SK-N-SH (cell line): ENCODE data around the gene SPAG9. TPM values are rescaled to one million over a fixed set of nuclear protein-coding genes. Genes with fewer than 3 reads are reported as not detected.

Experiments used
- CTCF ChIA-PET: fragments of 300-600, 350-600 bp; formaldehyde crosslinking; extraction: SDS; loops from one replicate; lab custom pipeline; 2021; lab: Yijun Ruan, JAX
- POLR2A ChIA-PET: fragments of 350-600 bp; sonication (Branson Sonifier 250); formaldehyde crosslinking; extraction: SDS; loops from one replicate; lab custom pipeline; 2020; ENCODE audit warnings: antibody characterized with exemption, inconsistent platforms; lab: Yijun Ruan, JAX
- DNase-seq: peaks from one replicate; pipeline ENCODE4 v3.0.0; 2012
- H2AFZ ChIP-seq: fragments of 200-600 bp; sonication (generic); 2 replicates; pipeline ENCODE4 v1.8.1; 2016; ENCODE audit warnings: antibody characterized with exemption, mild to moderate bottlenecking, low read depth
- H3F3A ChIP-seq: fragments of 200-600 bp; sonication (generic); replicated peaks from 2 replicates; pipeline ENCODE3; 2016; ENCODE audit warnings: antibody characterized with exemption, mild to moderate bottlenecking; ENCODE audit not compliant: insufficient read depth
- H3K27ac ChIP-seq, 2 experiments: fragments of 200-500 bp in 1 of 2; fragments of 200-600 bp in 1 of 2; sonication (Bioruptor generic) in 1 of 2; sonication (generic), shearing (Covaris generic) in 1 of 2; 2 replicates each; pipeline versions ENCODE4 v1.5.1 to v1.6.1; 2014 to 2016; ENCODE audit warnings: low read depth in 2 of 2, inconsistent platforms in 1 of 2, low read length in 1 of 2, mild to moderate bottlenecking in 1 of 2, mixed read lengths in 1 of 2
- H3K27me3 ChIP-seq: fragments of 200-600 bp; sonication (generic), shearing (Covaris generic); 2 replicates; pipeline ENCODE4 v1.6.1; 2016; ENCODE audit warnings: mixed run types; ENCODE audit not compliant: insufficient read depth
- H3K36me3 ChIP-seq, 2 experiments: fragments of 200-500 bp in 1 of 2; fragments of 200-600 bp in 1 of 2; sonication (Bioruptor generic) in 1 of 2; sonication (generic) in 1 of 2; replicated peaks in 1 of 2; 2 replicates each; pipeline versions ENCODE3 to v1.5.1; 2014 to 2016; ENCODE audit warnings: low read length in 1 of 2, mild to moderate bottlenecking in 1 of 2; ENCODE audit not compliant: insufficient read depth in 2 of 2, control insufficient read depth in 1 of 2
- H3K4me1 ChIP-seq, 2 experiments: fragments of 200-500 bp in 1 of 2; fragments of 200-600 bp in 1 of 2; sonication (Bioruptor generic) in 1 of 2; sonication (generic), shearing (Covaris generic) in 1 of 2; 2 replicates each; pipeline versions ENCODE4 v1.5.1 to v1.6.1; 2014 to 2016; ENCODE audit warnings: low read depth in 1 of 2, low read length in 1 of 2, mixed run types in 1 of 2; ENCODE audit not compliant: insufficient read depth in 2 of 2, control insufficient read depth in 1 of 2
- H3K4me2 ChIP-seq: fragments of 200-600 bp; sonication (generic), shearing (Covaris generic); 2 replicates; pipeline ENCODE4 v1.6.1; 2017; ENCODE audit warnings: mixed run types
- H3K4me3 ChIP-seq, 2 experiments: fragments of 200-500 bp in 1 of 2; fragments of 200-600 bp in 1 of 2; sonication (Bioruptor generic) in 1 of 2; sonication (generic), shearing (Covaris generic) in 1 of 2; 2 replicates each; pipeline versions ENCODE4 v1.5.1 to v1.8.1; 2014 to 2016; ENCODE audit warnings: low read depth in 2 of 2, inconsistent platforms in 1 of 2, low read length in 1 of 2, mild to moderate bottlenecking in 1 of 2, mixed read lengths in 1 of 2, moderate library complexity in 1 of 2
- H3K79me2 ChIP-seq: fragments of 200-600 bp; sonication (generic); 2 replicates; pipeline ENCODE4 v1.8.1; 2017; ENCODE audit warnings: mild to moderate bottlenecking; ENCODE audit not compliant: insufficient read depth
- H3K9ac ChIP-seq: fragments of 200-600 bp; sonication (generic); 2 replicates; pipeline ENCODE4 v1.6.1; 2017; ENCODE audit warnings: mixed run types
- H3K9me2 ChIP-seq: fragments of 200-600 bp; sonication (generic); 2 replicates; pipeline ENCODE4 v1.6.1; 2017; ENCODE audit warnings: mixed run types
- H3K9me3 ChIP-seq: fragments of 200-600 bp; sonication (generic); 2 replicates; pipeline ENCODE4 v1.6.1; 2017; ENCODE audit warnings: mixed run types, mild to moderate bottlenecking, moderate library complexity
- H4K20me1 ChIP-seq: fragments of 200-600 bp; sonication (generic); 2 replicates; pipeline ENCODE4 v1.6.1; 2017; ENCODE audit warnings: mild to moderate bottlenecking, mixed run types; ENCODE audit not compliant: insufficient read depth
- ELF1 ChIP-seq: IDR thresholded peaks from 2 replicates; pipeline ENCODE4 v1.4.0; 2012
- EP300 ChIP-seq, 2 experiments: IDR thresholded peaks; 2 replicates each; pipeline versions ENCODE4 v1.4.0 to v1.6.1; 2012; ENCODE audit warnings: borderline replicate concordance in 1 of 2, low read depth in 1 of 2, low read length in 1 of 2
- EZH2phosphoT487 ChIP-seq: fragments of 200-600 bp; sonication (generic); IDR thresholded peaks from 2 replicates; pipeline ENCODE4 v1.6.1; 2017; ENCODE audit warnings: low read depth, mixed run types, mild to moderate bottlenecking, antibody characterized with exemption, moderate library complexity, borderline replicate concordance
- GATA2 ChIP-seq: sonication (generic); formaldehyde crosslinking; IDR thresholded peaks from 2 replicates; pipeline ENCODE4 v1.5.0; 2020; ENCODE audit warnings: mild to moderate bottlenecking, missing genetic modification reagents
- MEF2A ChIP-seq: IDR thresholded peaks from 2 replicates; pipeline ENCODE4 v1.4.0; 2012; ENCODE audit warnings: low read depth, borderline replicate concordance
- MXI1 ChIP-seq: IDR thresholded peaks from 2 replicates; pipeline ENCODE4 v1.6.1; 2012; ENCODE audit warnings: mild to moderate bottlenecking, low read depth, low read length, improper control_type of control experiment
- NRF1 ChIP-seq: IDR thresholded peaks from 2 replicates; pipeline ENCODE4 v1.6.1; 2012; ENCODE audit warnings: low read depth, mild to moderate bottlenecking, low read length
- RAD21 ChIP-seq: IDR thresholded peaks from 2 replicates; pipeline ENCODE4 v1.6.1; 2012; ENCODE audit warnings: mild to moderate bottlenecking, low read length
- RCOR1 ChIP-seq: fragments of 150-350 bp; IDR thresholded peaks from 2 replicates; pipeline ENCODE4 v1.6.1; 2017; ENCODE audit warnings: antibody characterized with exemption, low read length
- RFX5 ChIP-seq: IDR thresholded peaks from 2 replicates; pipeline ENCODE4 v1.6.1; 2012; ENCODE audit warnings: mild to moderate bottlenecking, improper control_type of control experiment, low read length
- TEAD4 ChIP-seq: IDR thresholded peaks from 2 replicates; pipeline ENCODE4 v1.4.0; 2012; ENCODE audit warnings: mild to moderate bottlenecking, borderline replicate concordance; ENCODE audit not compliant: insufficient read depth
- YY1 ChIP-seq: IDR thresholded peaks from 2 replicates; pipeline ENCODE4 v1.4.0; 2012; ENCODE audit warnings: low read depth, mild to moderate bottlenecking
- whole genome bisulfite sequencing: methylation state at CpG from one replicate; pipeline ENCODE4 v1.1.6; 2017; ENCODE audit warnings: low lambda C conversion rate; 5-methylcytosine and 5-hydroxymethylcytosine counted together
- polyA plus RNA-seq, 3 experiments: library from polyadenylated mRNA; depleted of rRNA; stranded (reverse); fragments of >200 nt; gene quantifications; 2 replicates each; pipeline ENCODE4 v1.2.3, GENCODE V29; 2012
- TF ChIP-seq, protein P1 (sequence below): fragments of 150-350 bp; IDR thresholded peaks from 2 replicates; pipeline ENCODE4 v1.6.1; 2016; ENCODE audit warnings: mild to moderate bottlenecking, low read depth, low read length
- TF ChIP-seq, protein P2 (sequence below): fragments of 150-350 bp; IDR thresholded peaks from 2 replicates; pipeline ENCODE4 v1.6.1; 2017; ENCODE audit warnings: antibody characterized with exemption, low read length, low read depth, borderline replicate concordance
- TF ChIP-seq, protein P3 (sequence below): IDR thresholded peaks from 2 replicates; pipeline ENCODE4 v1.4.0; 2012; ENCODE audit warnings: low read depth
- TF ChIP-seq, protein P4 (sequence below): IDR thresholded peaks from 2 replicates; pipeline ENCODE4 v1.4.0; 2012; ENCODE audit warnings: low read depth, borderline replicate concordance
- TF ChIP-seq, protein P5 (sequence below): IDR thresholded peaks from 2 replicates; pipeline ENCODE4 v1.6.1; 2012; ENCODE audit warnings: mild to moderate bottlenecking, low read depth, low read length, moderate library complexity

SPAG9 gene
- polyA plus RNA-seq, 1 of the 3 experiments (the other 2 are of a cell fraction) = 32.1 TPM

DNA sequence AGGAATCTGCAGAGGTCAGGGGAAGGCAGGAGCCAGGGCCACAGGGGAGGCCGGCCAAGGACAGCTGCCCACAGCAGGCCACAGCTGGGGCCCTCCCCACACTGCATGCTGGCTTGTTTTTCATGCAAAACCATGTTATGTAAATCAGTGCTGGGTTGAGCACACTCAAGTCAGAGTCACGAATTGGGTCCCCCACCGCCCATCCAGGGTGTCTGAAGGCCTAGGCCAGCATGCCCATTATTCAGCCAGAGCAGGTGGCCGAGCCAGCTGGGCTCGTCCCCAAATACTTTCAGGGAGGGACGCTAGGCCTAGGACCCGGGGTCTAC, 203.3 kb downstream of the SPAG9 start:
- ChIA-PET POLR2A (interaction anchor here (1.7 to 13.7 kb wide), 2 partner anchors 14 to 52 kb away, joined by 4 to 166 read pairs; partner anchors contain the start of gene TOB1), CTCF (interaction anchor here (1.3 to 6.7 kb wide), 3 partner anchors 12 to 65 kb away, joined by 4 to 34 read pairs (median 17); no protein-coding TSS in a partner anchor)
- Histone ChIP-seq H2AFZ (no peak overlapping the region), H3K36me3 (no peaks in the 10 kb centered on the region), H3K9me3 (no peaks in the 10 kb centered on the region), H3K4me2 (no peak overlapping the region), H3K27ac (no peak overlapping the region; a peak in 1 of 4 replicates), H3K9me2 (no peaks in the 10 kb centered on the region), H3F3A (peaks cover 3% of the 10 kb centered on the region), H3K79me2 (no peaks in the 10 kb centered on the region), H3K27me3 (no peaks in the 10 kb centered on the region), H3K9ac (no peak overlapping the region), H3K4me3 (no peak overlapping the region), H4K20me1 (no peaks in the 10 kb centered on the region), H3K4me1 (peaks cover 22 to 25% of the 10 kb centered on the region in 2 experiments)
- 88% methylated on average over 4 of the region's 7 CpGs for WGBS
- no peak for DNase-seq
- TF ChIP-seq ELF1 (no peak), YY1 (no peak), GATA2 (no peak), RCOR1 (no peak), RAD21 (no peak), NRF1 (no peak), RFX5 (no peak), EP300 (IDR thresholded peaks at IDR 0.05; ENCODE audit: borderline replicate concordance in 1 of 2, low read depth in 1 of 2, low read length in 1 of 2) (no peak)
- TF ChIP-seq, protein P1, sequence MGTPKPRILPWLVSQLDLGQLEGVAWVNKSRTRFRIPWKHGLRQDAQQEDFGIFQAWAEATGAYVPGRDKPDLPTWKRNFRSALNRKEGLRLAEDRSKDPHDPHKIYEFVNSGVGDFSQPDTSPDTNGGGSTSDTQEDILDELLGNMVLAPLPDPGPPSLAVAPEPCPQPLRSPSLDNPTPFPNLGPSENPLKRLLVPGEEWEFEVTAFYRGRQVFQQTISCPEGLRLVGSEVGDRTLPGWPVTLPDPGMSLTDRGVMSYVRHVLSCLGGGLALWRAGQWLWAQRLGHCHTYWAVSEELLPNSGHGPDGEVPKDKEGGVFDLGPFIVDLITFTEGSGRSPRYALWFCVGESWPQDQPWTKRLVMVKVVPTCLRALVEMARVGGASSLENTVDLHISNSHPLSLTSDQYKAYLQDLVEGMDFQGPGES = no peak
- TF ChIP-seq, protein P2, sequence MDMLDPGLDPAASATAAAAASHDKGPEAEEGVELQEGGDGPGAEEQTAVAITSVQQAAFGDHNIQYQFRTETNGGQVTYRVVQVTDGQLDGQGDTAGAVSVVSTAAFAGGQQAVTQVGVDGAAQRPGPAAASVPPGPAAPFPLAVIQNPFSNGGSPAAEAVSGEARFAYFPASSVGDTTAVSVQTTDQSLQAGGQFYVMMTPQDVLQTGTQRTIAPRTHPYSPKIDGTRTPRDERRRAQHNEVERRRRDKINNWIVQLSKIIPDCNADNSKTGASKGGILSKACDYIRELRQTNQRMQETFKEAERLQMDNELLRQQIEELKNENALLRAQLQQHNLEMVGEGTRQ = no peak
- TF ChIP-seq, protein P3, sequence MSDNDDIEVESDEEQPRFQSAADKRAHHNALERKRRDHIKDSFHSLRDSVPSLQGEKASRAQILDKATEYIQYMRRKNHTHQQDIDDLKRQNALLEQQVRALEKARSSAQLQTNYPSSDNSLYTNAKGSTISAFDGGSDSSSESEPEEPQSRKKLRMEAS = no peak

DNA sequence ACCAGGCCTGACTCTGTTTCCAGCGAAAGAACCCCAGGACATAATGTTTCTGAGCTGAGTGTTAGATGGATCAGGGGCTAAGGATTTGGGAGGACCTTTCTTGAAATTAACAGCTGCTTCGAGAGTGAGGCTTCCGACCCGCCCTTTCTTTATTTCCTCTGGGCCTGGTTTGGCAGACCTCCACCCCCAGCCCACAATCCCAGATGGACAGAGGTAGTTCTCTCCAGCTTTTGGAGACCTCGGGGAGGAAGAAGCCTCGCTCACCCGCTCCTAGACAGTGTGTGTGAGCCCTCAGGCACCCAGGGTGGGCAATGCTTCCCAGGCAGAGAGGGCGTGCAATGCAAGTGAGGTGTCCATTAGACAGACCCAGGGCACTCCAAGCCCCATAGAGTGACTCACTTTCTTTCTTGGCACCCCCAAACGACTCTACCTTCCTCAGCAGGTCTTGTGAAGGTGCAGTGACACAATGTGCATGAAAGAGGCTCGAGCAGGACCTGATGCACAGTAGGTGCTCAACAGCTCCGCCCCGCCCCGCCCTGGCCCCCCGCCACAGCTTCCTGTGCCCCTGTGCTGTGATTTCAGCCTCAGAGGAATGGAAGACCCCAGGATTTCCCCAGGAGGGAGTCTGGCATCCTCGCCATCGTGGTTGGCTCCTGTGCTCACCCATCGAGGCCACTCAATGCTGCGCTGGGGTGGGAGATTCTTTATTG, 203.8 kb downstream of the SPAG9 start:
- Histone ChIP-seq H3K79me2 (no peaks in the 10 kb centered on the region), H2AFZ (no peak overlapping the region), H3K4me1 (peaks cover 17 to 29% of the 10 kb centered on the region in 2 experiments), H3K4me3 (no peak overlapping the region), H3K36me3 (no peaks in the 10 kb centered on the region), H3K9ac (no peak overlapping the region), H3K27me3 (no peaks in the 10 kb centered on the region), H3F3A (peaks cover 3% of the 10 kb centered on the region), H3K27ac (no peak overlapping the region; a peak in 1 of 4 replicates), H3K9me2 (no peaks in the 10 kb centered on the region), H4K20me1 (no peaks in the 10 kb centered on the region), H3K9me3 (no peaks in the 10 kb centered on the region), H3K4me2 (no peak overlapping the region)
- WGBS = 92% methylated on average over 18 of the region's 18 CpGs
- no peak for DNase-seq
- CTCF ChIA-PET = interaction anchor here (0.7 to 6.7 kb wide), 5 partner anchors 12 to 75 kb away, joined by 3 to 34 read pairs (median 4); no protein-coding TSS in a partner anchor
- POLR2A ChIA-PET = interaction anchor here (1.7 to 13.7 kb wide), 2 partner anchors 14 to 51 kb away, joined by 4 to 166 read pairs; partner anchors contain the start of gene TOB1
- TF ChIP-seq, protein P1 = no peak
- TF ChIP-seq, protein P4, sequence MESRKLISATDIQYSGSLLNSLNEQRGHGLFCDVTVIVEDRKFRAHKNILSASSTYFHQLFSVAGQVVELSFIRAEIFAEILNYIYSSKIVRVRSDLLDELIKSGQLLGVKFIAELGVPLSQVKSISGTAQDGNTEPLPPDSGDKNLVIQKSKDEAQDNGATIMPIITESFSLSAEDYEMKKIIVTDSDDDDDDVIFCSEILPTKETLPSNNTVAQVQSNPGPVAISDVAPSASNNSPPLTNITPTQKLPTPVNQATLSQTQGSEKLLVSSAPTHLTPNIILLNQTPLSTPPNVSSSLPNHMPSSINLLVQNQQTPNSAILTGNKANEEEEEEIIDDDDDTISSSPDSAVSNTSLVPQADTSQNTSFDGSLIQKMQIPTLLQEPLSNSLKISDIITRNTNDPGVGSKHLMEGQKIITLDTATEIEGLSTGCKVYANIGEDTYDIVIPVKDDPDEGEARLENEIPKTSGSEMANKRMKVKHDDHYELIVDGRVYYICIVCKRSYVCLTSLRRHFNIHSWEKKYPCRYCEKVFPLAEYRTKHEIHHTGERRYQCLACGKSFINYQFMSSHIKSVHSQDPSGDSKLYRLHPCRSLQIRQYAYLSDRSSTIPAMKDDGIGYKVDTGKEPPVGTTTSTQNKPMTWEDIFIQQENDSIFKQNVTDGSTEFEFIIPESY = no peak
- TF ChIP-seq NRF1 = no peak
- TF ChIP-seq MEF2A = no peak
- no peak for TF ChIP-seq TEAD4
- no peak for TF ChIP-seq EZH2phosphoT487
- TF ChIP-seq, protein P5, sequence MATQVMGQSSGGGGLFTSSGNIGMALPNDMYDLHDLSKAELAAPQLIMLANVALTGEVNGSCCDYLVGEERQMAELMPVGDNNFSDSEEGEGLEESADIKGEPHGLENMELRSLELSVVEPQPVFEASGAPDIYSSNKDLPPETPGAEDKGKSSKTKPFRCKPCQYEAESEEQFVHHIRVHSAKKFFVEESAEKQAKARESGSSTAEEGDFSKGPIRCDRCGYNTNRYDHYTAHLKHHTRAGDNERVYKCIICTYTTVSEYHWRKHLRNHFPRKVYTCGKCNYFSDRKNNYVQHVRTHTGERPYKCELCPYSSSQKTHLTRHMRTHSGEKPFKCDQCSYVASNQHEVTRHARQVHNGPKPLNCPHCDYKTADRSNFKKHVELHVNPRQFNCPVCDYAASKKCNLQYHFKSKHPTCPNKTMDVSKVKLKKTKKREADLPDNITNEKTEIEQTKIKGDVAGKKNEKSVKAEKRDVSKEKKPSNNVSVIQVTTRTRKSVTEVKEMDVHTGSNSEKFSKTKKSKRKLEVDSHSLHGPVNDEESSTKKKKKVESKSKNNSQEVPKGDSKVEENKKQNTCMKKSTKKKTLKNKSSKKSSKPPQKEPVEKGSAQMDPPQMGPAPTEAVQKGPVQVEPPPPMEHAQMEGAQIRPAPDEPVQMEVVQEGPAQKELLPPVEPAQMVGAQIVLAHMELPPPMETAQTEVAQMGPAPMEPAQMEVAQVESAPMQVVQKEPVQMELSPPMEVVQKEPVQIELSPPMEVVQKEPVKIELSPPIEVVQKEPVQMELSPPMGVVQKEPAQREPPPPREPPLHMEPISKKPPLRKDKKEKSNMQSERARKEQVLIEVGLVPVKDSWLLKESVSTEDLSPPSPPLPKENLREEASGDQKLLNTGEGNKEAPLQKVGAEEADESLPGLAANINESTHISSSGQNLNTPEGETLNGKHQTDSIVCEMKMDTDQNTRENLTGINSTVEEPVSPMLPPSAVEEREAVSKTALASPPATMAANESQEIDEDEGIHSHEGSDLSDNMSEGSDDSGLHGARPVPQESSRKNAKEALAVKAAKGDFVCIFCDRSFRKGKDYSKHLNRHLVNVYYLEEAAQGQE = no peak
- no peak for TF ChIP-seq MXI1
